GM19035 (cell line): ENCODE data around the gene HHLA2.

Source experiments
- ATAC-seq: cut with Tn5 transposase; IDR thresholded peaks from one replicate; pipeline ENCODE4 v1.9.1; 2021; ENCODE audit not compliant: unreplicated experiment

Gene HHLA2

DNA sequence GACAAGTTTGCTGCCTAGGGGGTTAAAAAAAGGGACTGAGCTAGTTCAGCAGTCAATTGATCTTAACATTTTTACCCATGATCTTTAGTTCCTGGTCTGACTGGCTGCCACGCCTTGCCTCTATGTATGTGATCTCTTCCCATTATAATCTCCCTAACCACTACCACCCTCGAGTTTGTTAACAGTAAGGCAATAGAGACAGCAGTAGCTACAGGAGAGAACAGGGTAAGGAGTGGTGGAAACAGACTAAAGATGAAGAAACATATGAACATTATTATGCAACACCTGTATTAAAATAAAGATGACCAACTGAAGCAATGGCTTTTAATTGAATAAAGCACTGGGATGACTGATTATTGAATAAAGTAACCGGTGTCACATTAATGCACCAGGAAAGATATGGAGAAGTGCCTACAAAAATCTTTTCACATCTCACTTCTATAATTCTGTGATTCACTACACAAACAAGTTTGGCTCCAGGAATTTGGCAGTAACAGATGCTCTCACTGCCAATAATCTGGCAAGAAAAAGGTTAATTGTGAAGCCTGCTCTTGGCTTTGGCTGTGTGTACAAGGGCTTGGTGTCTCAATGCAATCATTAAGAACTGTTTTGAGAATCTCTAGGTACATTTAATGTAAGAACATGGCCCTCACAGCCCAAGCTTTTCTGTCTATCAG lies 95.7 kb downstream of the HHLA2 start:
- no peak for ATAC-seq

DNA sequence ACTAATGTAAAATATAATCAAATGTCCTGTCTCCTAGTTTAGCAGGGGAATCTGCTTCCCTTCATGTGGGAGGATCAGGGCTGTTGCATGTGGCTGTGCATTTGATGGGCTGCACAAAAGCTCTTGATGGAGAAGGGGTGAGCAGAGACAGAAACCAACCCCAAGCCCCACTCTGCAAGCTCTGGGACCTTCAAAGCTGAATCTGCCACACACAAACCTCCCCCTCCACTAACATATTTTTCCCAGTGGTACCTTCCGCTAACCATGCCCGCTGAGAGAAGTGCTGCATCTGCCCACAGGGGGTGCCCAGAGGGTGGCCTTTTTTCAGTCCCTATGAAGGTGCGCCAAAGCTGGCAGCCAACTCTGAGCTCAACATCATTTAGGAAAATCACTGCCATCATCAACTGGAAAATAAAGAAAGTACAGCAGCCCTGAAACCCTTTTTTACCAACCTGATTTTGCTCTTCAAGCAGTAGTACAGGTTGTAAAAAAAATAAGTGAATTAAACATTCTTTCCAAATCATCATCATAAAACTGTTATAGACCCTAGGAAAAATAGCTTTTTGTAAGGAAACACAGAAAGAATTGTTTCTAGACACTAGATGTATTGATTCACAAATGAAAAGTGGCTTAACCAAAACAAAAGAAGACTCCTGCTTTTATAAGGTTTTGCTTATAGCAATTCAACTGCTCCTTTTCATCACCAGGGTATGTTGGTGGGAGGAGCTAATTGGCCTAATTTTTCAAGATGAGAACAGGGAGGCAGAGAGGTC lies 97.0 kb downstream of the HHLA2 start:
- ATAC-seq = no peak

DNA sequence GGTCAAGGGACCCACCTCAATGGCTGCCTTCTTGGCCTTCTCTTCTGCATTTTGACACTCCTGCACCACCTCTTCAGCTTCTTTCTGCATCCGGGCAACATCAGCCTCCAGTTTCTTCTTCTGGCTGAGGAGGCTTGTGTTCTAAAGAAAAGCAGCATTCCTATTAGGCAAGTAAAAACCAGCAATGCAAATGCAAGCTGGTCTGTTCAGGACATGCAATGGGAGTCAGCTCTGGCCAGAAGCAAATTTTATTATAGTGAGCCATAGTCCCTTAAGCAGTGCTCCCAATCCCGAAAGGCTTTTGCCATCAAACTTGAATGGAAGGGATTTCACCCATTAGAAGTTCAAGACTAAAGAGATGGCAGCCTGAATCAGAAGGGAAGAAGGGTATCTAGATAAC lies 97.7 kb downstream of the HHLA2 start:
- no peak for ATAC-seq

DNA sequence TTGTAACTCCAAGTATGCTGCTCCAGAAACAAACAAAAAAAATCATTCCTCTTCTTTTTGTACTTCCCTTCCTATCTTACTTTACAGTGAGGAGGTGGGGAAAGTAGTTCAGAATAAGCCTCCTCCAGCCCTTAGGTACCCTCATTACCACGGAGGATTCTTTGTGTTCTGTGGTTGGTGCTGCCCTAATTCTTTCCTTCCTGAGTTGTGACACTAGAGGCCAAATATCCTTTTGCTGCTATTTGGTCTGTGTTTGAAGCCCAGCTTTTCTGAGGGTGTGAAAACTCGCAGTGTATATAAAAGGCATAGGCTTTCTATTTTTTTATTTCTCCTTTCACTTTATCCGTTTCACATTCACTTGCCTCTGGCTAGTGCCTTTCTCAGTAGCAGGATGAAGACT lies 98.2 kb downstream of the HHLA2 start:
- ATAC-seq = no peak

DNA sequence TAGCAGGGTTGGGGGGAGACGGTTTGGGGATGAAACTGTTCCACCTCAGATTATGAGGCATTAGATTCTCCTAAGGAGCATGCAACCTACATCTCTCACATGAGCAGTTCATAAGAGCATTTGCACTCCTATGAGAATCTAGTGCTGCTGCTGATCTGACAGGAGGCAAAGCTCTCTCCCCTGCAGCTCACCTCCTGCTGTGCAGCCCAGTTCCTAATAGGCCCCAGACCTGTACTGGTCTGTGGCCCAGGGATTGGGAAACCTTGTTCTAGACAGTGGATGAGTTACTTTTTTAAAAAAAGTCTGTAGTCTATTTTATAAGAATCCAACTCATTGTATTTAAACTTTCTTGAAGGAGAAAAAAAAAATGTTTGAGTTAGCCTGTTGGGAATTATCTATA lies 100.0 kb downstream of the HHLA2 start:
- ATAC-seq = no peak

DNA sequence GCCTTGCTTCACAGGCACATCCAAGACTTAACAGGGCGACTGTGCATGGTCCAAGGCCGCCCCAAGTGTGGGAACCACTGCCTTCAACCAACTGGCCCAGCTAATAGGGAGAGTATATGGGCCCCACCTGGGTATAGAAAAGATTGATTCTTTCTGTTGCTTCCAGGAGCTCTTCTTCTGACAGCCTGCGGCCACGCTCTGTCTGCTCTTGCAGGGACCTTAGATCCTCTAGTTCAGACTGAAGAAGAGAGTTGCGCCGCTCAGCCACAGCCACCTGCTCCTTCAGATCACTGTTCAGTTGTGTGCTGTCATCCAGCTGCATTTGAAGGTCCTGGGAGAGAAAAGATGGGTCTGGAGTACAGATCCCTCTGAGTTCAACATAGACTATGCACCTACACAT lies 102.2 kb downstream of the HHLA2 start:
- no peak for ATAC-seq

DNA sequence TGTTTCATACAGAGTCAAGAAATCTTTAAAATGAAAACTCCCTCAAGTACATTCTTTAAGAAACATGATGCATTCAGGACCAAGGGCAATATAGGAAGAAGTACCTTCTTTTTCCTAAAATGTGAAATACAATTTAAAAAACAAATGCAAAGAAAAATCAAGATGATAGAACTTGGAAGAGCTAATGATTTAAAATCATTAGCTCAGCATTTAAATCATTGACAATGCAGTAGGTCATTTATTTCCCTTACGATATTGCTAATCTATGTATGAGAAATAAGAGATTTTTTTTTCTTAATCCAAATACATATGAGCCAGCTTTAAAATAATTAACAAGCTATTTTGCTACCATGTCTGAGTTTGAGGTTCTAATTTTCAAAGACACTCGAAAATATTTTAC lies 105.5 kb downstream of the HHLA2 start:
- no peak for ATAC-seq

DNA sequence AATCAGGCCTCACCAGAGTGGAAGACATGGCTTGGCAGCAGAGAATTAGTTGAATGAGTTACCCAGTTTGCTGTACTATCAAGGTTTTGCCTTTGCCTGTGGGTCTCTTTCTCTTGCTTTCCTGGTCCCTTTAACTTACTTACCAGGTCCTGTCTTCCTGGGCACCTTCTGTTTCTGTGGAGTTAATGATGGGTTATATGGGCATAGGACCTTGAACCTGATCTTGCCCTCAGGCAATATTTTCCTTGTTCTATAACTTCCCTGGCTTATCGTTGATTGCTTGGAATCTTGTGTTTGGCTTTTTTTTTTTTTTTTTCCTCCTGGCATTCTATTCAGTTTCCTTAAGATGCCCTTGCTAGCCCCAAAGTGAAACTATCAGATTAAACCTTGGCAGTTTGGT lies 106.8 kb downstream of the HHLA2 start:
- no peak for ATAC-seq

DNA sequence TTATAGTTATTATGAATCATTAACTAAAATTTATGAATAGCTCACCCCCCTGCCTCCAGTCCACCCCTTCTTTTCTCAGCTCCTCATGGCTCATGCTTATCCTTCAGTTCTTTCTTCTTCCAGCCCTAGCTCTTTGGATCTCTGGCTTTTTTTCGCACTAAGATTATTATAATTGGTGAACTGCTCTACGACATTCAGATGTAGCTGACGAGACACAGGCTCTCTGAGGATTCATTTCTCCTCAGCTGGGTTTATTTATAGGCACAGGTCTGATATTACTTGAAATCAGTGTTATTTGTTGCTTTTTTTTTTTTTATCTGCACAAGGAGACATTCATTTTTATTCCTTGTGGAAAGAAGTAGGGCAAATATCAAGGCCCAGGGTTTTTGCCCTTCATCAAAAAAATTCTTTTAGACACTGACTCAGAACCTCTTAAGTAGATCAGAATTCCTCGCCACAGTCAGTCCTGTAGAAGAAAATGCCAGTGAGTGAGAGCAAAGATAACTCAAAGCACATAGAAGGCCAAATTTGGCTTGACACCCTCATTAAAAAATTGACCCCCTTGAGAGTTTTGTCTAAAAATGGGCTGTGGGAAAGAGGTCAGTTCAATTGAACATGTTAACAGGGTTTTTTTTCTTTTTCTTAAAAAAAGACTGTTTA lies 107.5 kb downstream of the HHLA2 start:
- no peak for ATAC-seq

DNA sequence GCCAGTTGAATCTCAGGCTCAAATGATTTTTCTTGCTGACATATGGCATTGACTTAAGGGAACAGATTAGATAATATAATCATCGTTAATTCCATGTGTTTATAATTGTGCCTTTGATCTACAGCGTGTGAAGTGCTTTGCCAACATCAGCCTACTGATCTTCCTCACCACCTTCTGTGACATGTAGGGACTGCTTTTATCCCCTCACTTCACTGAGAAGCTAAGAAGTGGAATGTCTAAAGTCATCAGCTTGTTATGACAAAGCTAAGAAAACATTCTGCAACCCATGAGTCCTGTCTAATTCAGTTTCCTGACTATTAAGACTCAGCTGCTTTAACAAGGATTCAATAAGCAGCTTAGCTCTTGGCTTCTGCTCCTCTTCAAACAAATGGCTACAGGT lies 108.0 kb downstream of the HHLA2 start:
- ATAC-seq = no peak

DNA sequence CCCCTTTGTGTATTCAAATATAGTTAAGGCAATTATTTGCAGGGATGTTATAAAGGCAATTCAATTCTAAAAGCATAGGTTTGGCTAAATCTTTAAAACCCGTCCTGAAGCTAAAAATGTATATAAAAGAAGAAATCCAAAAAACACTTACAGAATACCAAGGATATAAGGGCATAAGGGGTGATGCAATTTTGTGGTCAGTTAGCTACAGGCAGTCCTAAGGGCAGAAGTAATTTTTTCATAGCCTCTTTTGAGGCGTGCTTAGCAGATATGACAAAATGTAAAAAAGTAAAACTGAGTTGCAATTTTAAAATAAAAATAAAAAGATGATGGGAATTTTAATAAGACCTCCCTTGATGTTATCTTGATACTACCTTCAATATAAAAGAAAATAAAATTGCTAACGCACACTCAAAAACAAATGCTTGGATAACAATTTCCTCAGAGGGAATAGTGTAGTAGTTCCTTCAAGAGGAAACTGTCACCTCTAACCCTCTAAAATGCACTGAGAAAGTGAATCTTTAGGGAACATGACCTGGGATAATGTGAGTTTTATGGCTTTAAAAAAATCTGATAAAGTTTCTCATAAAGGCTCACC lies 109.8 kb downstream of the HHLA2 start:
- ATAC-seq = peak; percentile 21

DNA sequence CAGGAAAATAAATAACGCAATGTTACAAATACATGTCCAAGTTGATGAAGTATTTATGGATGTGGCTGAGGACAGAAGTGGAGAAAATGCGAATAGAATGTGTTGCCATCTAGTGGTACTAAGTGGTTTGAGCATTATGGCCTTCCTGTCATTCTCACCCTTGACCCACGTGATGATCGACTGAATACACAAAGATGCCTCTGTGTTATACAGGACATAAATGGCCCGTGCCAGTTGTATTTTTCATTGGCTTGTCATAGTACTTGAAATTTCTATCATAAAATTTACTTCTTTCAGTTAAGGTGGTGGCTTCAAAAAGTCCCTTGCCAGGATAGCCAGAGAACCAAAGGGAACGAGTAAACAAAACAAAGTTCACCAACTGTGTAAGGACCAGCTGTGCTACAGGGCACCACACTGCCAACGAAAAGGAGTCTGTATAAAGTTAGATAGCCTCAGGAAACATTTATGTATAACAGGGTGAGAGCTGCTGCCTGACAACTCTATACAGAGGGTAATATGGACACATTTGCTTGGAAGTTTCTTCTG lies 110.4 kb downstream of the HHLA2 start:
- ATAC-seq = peak; percentile 91

DNA sequence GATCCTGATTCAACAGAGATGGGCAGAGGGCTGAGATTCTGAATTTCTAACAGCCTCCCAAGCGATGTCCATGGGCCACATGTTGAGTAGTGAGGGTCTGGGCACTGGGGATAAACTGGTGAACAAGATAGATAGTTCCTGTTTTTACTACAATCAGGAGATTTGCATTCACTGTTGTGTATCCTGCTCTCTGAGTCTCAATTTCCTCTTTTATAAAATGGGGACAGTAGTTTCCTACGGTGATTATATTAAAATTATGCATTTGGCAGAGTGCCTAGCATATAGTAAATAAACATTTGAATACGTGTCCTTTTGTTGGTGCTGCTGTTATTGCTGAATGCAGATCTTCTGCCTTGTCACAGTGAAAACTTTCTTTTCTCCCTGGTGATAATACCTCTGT lies 111.5 kb downstream of the HHLA2 start:
- ATAC-seq = no peak

DNA sequence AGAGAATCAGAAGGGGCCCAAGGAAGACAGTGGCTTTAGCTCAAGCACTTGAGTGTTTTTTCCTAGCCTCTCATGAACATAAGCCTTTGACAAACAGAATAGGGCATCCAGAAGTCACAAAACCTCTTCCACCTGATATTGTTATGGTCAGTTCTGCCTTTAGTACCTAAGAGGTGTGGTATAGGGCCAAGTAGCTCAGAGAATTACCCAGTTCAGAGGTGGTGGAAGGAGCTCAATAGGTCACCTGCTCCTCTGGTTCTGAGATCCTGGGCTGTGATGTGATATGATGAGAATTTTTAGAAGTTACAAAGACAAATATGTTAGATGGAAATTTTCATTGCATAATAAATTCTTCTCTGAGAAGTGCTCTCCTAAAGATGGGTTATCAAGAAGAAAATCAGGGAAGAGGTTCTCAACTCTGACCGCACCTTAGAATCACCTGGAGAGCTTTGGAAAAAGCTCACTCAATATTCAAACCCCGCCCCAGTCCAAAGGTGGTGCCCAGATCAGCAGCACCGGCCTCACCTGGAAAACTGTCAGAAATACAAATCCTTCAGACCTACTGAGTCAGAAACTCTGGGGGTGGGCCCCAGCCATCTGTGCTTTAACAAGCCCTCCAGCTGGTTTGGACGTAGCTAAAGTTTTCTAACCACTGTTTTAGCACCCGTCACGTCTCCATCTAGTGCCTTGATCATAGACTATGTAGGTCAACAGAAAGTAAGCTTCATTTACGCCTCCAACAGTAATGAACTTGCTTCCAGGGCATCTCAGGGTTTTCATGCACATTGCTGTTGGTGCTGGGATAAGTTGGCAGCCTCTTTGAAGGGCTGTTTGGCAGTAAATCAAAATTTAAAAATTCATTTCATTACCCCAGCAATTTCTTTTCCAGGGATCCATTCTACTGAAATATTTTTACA lies 112.8 kb downstream of the HHLA2 start:
- no peak for ATAC-seq

DNA sequence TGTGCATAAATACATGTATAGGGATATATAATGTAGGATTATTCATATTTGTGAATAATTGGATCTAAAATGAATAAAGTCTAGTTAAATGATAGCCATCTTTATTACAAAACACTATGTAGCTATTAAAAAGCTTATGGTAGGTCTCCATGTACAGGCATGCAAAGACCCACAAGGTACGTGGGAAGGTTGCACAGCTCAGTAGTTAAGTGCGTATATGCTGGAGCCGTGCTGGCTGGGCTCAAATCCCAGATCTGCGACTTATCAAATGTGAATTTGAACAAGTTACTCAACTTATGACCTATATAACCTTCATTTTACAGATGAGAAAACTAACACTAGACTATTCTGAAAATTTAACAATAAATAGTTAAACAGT lies 113.4 kb downstream of the HHLA2 start:
- no peak for ATAC-seq

DNA sequence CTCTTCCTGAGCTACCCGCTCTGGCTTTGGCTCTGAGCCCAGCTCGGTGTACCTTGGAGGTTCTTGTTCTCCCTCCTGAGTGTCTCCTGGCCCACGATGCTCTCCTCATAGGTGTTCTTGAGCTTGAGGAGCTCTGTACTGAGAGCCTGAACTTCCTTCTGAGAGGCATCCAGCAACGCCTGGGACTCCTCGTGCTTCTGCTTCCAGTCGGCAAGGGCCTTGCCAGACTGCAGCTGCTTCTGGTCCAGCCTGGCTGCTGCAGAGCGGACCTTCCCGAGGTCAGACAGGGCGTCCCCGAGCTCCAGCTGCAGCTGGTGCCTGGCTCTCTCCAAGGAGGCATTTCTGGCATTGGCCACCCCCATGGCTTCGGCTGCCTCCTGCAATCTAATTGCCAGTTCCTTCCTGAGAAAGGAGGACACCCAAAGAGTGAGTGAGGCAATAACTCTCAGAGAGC lies 114.2 kb downstream of the HHLA2 start:
- ATAC-seq = no peak

DNA sequence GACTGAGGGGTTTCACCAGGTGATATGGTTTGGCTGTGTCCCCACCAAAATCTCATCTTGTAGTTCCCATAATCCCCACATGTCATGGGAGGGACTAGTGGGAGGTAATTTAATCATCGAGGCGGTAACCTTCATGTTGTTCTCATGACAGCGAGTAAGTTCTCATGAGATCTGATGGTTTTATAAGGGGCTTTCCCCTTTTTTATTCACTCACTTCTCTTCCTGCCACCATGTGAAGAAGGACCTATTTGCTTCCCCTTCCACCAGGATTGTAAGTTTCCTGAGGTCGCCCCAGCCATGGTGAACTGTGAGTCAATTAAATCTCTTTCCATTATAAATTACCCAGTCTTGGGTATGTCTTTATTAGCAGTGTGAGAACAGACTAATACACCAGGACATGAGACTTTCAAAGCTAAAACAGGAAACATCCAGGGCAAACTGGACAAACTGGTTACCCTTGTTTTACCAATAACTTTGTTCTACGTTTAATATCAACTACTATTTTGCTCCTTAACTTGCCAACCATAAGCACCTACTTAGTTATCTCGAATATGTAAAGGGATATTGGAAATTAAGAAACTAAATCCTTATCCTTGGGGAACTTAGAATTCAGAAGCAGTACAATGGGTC lies 115.9 kb downstream of the HHLA2 start:
- ATAC-seq = no peak

DNA sequence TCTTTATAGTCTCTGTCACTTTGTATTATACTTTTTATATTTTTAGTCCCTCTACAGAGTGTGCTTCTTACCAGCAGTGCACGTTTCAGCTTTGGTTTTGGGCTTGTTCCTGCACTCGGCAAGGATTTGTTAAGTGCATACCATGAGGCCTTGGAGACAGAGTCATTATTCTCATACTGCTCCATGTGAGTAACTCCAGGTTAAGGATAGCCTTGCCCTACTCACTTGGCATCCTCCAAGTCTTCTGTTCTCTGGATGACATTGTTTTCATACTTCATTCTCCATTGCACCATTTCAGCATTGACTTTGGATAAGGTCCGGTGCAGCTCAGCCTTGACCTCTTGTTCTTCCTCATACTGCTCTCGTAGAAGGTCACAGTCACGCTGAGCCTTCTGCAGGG lies 117.7 kb downstream of the HHLA2 start:
- no peak for ATAC-seq

DNA sequence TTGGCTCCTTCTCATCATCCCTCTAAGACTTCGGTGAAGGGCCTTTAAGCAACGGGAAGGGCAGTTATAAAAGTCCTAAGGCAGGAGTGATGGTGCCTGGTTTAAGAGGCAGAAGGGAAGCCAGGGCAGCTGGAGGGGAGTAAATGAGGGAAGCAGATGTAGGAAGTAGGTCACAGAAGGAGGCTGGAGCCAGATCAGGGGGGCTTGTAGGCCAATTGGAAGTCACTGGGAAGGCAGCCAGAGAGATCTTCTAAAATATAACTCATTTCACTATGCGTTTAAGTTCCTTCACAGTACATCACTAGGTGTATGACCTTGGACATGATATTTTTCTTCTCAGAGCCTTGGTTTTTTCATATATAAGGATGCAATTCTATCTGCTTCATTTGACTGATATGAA lies 119.3 kb downstream of the HHLA2 start:
- no peak for ATAC-seq
